NT2/D1 (cell line): ENCODE measurements around the gene CTRB2.
"Not testable (repeated sequence)": the region's sequence is repeated elsewhere in the genome, so short reads cannot be mapped to it uniquely, and the experiment has no call there.

ENCODE experiments used
- DNase-seq: peaks from one replicate; pipeline ENCODE4 v3.0.0-alpha.2; 2011; ENCODE audit warnings: low read depth, low spot score
- H3K27me3 ChIP-seq: 2 replicates; pipeline ENCODE4 v1.6.0; 2011; ENCODE audit warnings: mild to moderate bottlenecking; ENCODE audit not compliant: insufficient read length, insufficient read depth
- H3K36me3 ChIP-seq: 2 replicates; pipeline ENCODE4 v1.6.1; 2011; ENCODE audit warnings: mild to moderate bottlenecking, low read length, mixed read lengths; ENCODE audit not compliant: insufficient read depth, insufficient read length
- H3K4me1 ChIP-seq: 2 replicates; pipeline ENCODE4 v1.5.1; 2011; ENCODE audit not compliant: insufficient read depth, insufficient read length
- H3K4me3 ChIP-seq: 2 replicates; pipeline ENCODE4 v1.5.1; 2011; ENCODE audit warnings: low read depth; ENCODE audit not compliant: insufficient read length
- H3K9ac ChIP-seq: 2 replicates; pipeline ENCODE4 v1.6.0; 2011; ENCODE audit warnings: low read depth; ENCODE audit not compliant: insufficient read length
- H3K9me3 ChIP-seq: 2 replicates; pipeline ENCODE4 v1.5.1; 2011; ENCODE audit warnings: mild to moderate bottlenecking, low read length; ENCODE audit not compliant: insufficient read depth
- SUZ12 ChIP-seq: IDR thresholded peaks from 2 replicates; pipeline ENCODE4 v1.6.1; 2011; ENCODE audit not compliant: insufficient read length, insufficient read depth; ENCODE audit errors: extremely low read depth
- YY1 ChIP-seq: IDR thresholded peaks from 2 replicates; pipeline ENCODE4 v1.6.1; 2011; ENCODE audit not compliant: insufficient read length, insufficient read depth
- ZNF274 ChIP-seq: IDR thresholded peaks from 2 replicates; pipeline ENCODE4 v1.6.1; 2011; ENCODE audit warnings: mild to moderate bottlenecking, low read depth, low read length

CTRB2 gene

DNA sequence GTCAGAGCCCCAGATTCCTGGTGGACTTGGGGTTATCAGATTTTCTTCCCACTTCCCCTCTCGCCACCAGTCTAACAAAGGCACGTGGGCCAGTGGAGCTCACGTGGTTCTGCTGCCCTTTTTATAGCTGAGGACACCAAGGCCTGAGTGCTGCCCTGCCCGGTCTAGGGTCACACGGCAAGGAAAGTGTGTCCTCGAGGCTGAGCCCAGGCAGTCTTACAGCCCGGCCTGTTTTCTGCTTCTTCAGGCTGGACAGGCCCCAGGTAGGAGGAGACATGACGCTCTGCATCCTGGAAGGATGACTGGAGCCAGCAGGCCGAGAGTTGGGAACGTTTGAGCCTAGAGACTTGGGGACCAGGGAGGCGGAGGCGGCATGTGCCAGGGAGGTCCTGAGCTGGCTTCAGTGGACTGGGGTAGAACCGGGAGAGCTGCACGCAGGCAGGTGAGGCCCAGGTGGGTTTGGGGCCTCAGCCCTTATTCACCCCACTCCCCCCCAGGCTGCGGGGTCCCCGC is 15.4 kb upstream of the CTRB2 start:
- H3K9ac ChIP-seq = no peak overlapping the region
- peaks cover 12% of the 10 kb centered on the region for H3K4me1 ChIP-seq
- H3K36me3 ChIP-seq = peaks cover 5% of the 10 kb centered on the region
- TF ChIP-seq ZNF274 = no peak
- TF ChIP-seq YY1 = no peak
- no peak for TF ChIP-seq SUZ12
- no peaks in the 10 kb centered on the region for H3K27me3 ChIP-seq
- H3K9me3 ChIP-seq = no peaks in the 10 kb centered on the region
- no peak overlapping the region for H3K4me3 ChIP-seq
- DNase-seq = no peak

- Histone ChIP-seq H3K4me3 (no peak overlapping the region), H3K36me3 (no peaks in the 10 kb centered on the region), H3K27me3 (no peaks in the 10 kb centered on the region), H3K9me3 (no peaks in the 10 kb centered on the region), H3K4me1 (peaks cover 2% of the 10 kb centered on the region), H3K9ac (no peak overlapping the region)
- no peak for DNase-seq
- TF ChIP-seq SUZ12 (no peak), YY1 (no peak), ZNF274 (no peak)
These were observed 12.9 kb upstream of the CTRB2 start for GRCh38 chr16:75219838-75220237.

DNA sequence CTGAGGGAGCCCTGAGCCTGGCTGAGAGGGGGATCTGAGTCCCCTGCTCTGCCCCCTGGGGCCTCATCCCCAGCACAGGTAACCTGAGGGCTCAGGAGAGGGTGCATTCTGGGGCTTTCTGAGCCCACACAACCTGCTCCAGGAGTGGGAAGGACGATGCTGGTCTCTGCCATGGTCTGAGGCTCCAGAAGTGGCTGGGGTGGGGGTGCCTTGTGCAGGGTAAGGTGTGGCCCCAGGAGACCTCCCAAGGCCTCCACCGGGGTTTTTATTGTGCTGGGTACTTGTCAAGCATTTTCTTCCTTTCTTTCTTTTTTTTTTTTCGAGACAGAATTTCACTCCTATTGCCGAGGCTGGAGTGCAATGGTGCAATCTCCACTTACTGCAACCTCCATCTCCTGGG is 12.1 kb upstream of the CTRB2 start:
- H3K9ac ChIP-seq = no peak overlapping the region
- DNase-seq = no peak
- H3K4me3 ChIP-seq = no peak overlapping the region
- no peak for TF ChIP-seq SUZ12
- TF ChIP-seq YY1 = no peak
- no peak for TF ChIP-seq ZNF274
- no peaks in the 10 kb centered on the region for H3K9me3 ChIP-seq
- H3K27me3 ChIP-seq = no peaks in the 10 kb centered on the region
- H3K4me1 ChIP-seq = no peaks in the 10 kb centered on the region
- H3K36me3 ChIP-seq = no peaks in the 10 kb centered on the region

- Histone ChIP-seq H3K27me3 (no peaks in the 10 kb centered on the region), H3K9me3 (no peaks in the 10 kb centered on the region), H3K9ac (no peak within 1 kb of the TSS), H3K36me3 (no peaks in the 10 kb centered on the region), H3K4me3 (no peak within 1 kb of the TSS), H3K4me1 (no peaks in the 10 kb centered on the region)
- no peak for DNase-seq
- TF ChIP-seq SUZ12 = no peak
- no peak for TF ChIP-seq YY1
- no peak for TF ChIP-seq ZNF274
These were observed 11.5 kb upstream of the CTRB2 start, which contains the start of gene CTRB1 for GRCh38 chr16:75218256-75219076. Gene CTRB1 (plus strand): TSS chr16:75218988. CDS start chr16:75219008, 20 bp downstream.

- Histone ChIP-seq H3K4me1 (peaks cover 2% of the 10 kb centered on the region), H3K4me3 (no peak overlapping the region), H3K27me3 (no peaks in the 10 kb centered on the region), H3K9ac (no peak overlapping the region), H3K9me3 (no peaks in the 10 kb centered on the region), H3K36me3 (no peaks in the 10 kb centered on the region)
- no peak for DNase-seq
- TF ChIP-seq YY1 (no peak), SUZ12 (no peak), ZNF274 (no peak)
These were observed 10.5 kb upstream of the CTRB2 start for GRCh38 chr16:75217389-75217851.

- H3K9me3 ChIP-seq = no peaks in the 10 kb centered on the region
- no peaks in the 10 kb centered on the region for H3K36me3 ChIP-seq
- H3K9ac ChIP-seq = no peak overlapping the region
- DNase-seq = no peak
- peaks cover 5% of the 10 kb centered on the region for H3K4me1 ChIP-seq
- no peak overlapping the region for H3K4me3 ChIP-seq
- no peaks in the 10 kb centered on the region for H3K27me3 ChIP-seq
- TF ChIP-seq YY1 = no peak
- TF ChIP-seq SUZ12 = no peak
- TF ChIP-seq ZNF274 = no peak
These were observed 9.6 kb upstream of the CTRB2 start for GRCh38 chr16:75216576-75216975.

DNA sequence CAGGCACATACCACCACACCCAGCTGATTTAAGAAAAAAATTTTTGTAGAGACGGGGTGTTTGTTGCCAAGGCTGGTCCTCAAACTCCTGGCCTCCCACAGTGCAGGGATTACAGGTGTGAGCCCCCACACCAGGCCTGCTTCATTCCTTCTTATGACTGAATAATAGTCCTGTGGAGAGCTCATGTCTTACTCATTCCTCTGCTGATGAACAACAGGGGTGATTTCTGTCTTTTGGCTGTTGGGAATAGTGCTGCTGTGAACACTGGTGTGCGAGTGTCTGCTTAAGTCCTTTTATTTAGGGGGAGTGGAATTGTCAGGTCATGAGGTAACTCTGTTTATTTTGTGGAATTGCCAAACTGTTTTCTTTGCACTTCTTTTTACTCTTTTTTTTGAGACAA is 9.2 kb upstream of the CTRB2 start:
- no peak for TF ChIP-seq SUZ12
- TF ChIP-seq ZNF274 = no peak
- TF ChIP-seq YY1 = no peak
- Histone ChIP-seq H3K9me3 (no peaks in the 10 kb centered on the region), H3K4me1 (peaks cover 5% of the 10 kb centered on the region), H3K36me3 (no peaks in the 10 kb centered on the region), H3K27me3 (no peaks in the 10 kb centered on the region), H3K4me3 (no peak overlapping the region), H3K9ac (no peak overlapping the region)
- DNase-seq = no peak

- not testable (repeated sequence) for H3K36me3 ChIP-seq, H3K4me3 ChIP-seq, DNase-seq, H3K27me3 ChIP-seq, H3K4me1 ChIP-seq, H3K9ac ChIP-seq, H3K9me3 ChIP-seq
These were observed 4.3 kb upstream of the CTRB2 start for GRCh38 chr16:75211286-75211685.
